Glutamatergic neuron (in vitro differentiated cells): Measurements from ENCODE around the gene HEATR5B. TPM values are rescaled to one million over a fixed set of nuclear protein-coding genes. Genes with fewer than 3 reads are reported as not detected.
A peak's percentile ranks its signal among the peaks of the same experiment; 100 is the strongest.

Experiments
- DNase-seq: peaks from one replicate; pipeline ENCODE4 v3.0.0; 2022
- H3K27ac Mint-ChIP-seq: one replicate; pipeline ENCODE4 v1.8.0; 2020; ENCODE audit warnings: mild to moderate bottlenecking, mixed read lengths, inconsistent platforms; ENCODE audit not compliant: unreplicated experiment
- H3K27me3 Mint-ChIP-seq: one replicate; pipeline ENCODE4 v1.8.0; 2020; ENCODE audit warnings: mild to moderate bottlenecking, moderate library complexity, mixed read lengths, inconsistent platforms; ENCODE audit not compliant: unreplicated experiment
- H3K36me3 Mint-ChIP-seq: one replicate; pipeline ENCODE4 v1.8.0; 2020; ENCODE audit warnings: mild to moderate bottlenecking, mixed read lengths, inconsistent platforms; ENCODE audit not compliant: unreplicated experiment
- H3K4me1 Mint-ChIP-seq: one replicate; pipeline ENCODE4 v1.8.0; 2020; ENCODE audit warnings: mild to moderate bottlenecking, low read depth, mixed read lengths, inconsistent platforms; ENCODE audit not compliant: unreplicated experiment
- H3K4me3 Mint-ChIP-seq: one replicate; pipeline ENCODE4 v1.8.0; 2020; ENCODE audit warnings: mild to moderate bottlenecking, mixed read lengths, inconsistent platforms; ENCODE audit not compliant: unreplicated experiment
- H3K9me3 Mint-ChIP-seq: one replicate; pipeline ENCODE4 v1.8.0; 2020; ENCODE audit warnings: mild to moderate bottlenecking, moderate library complexity, mixed read lengths, inconsistent platforms; ENCODE audit not compliant: unreplicated experiment
- long read RNA-seq: library from polyadenylated mRNA; unstranded; transcript quantifications from one replicate; pipeline ENCODE4 v2.0.0, GENCODE V29; 2020; ENCODE audit not compliant: unreplicated experiment
- total RNA-seq: library from RNA; stranded (reverse); fragmentation: NEBNext Ultra II Directional; extraction: Animal tissue kit (Norgen Biotek cat#: 25700); gene quantifications from one replicate; pipeline ENCODE4 v1.2.1, GENCODE V29; 2021; ENCODE audit not compliant: unreplicated experiment
- TF ChIP-seq, protein P1 (sequence below): fragments of 200-600 bp; sonication (generic); IDR thresholded peaks from one replicate; pipeline ENCODE4 v1.5.0; 2021; ENCODE audit not compliant: partially characterized antibody, unreplicated experiment

Gene HEATR5B
- 33.5 TPM for total RNA-seq
- long read RNA-seq, partial matches to known transcripts = 2 of 3 reads
- long read RNA-seq, other reads (novel, unspliced or antisense) = 1 of 3 reads

DNA sequence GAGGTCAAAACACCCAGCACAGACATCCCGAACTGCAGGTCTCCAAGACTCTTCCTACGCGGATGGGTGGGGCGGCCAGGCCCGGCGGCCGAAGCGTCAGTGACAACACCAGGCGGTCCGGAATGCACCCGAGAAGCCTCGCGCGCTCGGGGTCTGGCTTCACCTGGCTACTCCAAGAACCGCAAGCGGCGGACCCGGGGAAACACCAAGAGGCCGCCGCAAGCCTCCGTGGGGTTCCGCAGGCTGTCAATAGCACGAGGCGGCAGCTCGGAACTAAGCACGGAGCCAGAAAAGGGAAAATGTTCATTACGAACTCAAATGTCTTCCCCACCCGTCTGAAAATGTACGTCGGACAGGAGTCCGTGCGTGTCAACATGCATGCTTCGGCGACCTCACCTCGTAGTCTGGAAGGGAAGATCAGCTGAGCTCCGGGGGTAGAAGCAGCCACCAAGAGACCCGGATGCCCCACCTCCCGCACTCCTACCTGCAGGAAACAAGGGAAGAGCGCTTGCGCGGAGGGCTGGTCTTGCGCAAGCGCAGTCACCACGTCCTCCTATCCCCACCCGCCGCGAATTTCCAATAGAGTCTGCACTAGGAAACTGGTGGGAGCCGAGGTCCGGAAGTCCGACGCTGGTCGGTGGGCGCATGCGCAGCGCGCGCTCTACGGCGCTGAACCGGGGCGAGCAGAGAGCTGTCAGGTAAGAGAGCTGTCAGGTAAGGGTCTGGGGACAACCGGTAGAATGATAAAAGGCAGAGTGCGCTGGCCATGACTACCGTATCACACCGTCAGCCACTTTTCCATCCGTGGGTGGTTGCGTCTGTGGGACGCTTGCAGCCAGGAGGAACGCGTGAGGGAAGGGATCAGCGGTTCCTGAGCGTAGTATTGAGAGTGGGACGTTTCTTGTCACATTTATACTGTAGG lies at the start of gene HEATR5B, which contains the start of gene GPATCH11:
TSS of gene HEATR5B (minus strand) at position 500 of the 922 bp plus-strand sequence. CDS start 958 bp downstream, outside the sequence.
TSS of gene GPATCH11 (plus strand) at position 646 of the 922 bp plus-strand sequence. CDS start 3,864 bp downstream, outside the sequence.
- Mint-ChIP-seq H3K9me3 (peaks cover 2% of the 10 kb centered on the region), H3K4me1 (peaks cover 4% of the 10 kb centered on the region), H3K4me3 (no peak within 1 kb of the TSS), H3K36me3 (no peaks in the 10 kb centered on the region), H3K27me3 (no peaks in the 10 kb centered on the region), H3K27ac (no peak within 1 kb of the TSS)
- TF ChIP-seq, protein P1, sequence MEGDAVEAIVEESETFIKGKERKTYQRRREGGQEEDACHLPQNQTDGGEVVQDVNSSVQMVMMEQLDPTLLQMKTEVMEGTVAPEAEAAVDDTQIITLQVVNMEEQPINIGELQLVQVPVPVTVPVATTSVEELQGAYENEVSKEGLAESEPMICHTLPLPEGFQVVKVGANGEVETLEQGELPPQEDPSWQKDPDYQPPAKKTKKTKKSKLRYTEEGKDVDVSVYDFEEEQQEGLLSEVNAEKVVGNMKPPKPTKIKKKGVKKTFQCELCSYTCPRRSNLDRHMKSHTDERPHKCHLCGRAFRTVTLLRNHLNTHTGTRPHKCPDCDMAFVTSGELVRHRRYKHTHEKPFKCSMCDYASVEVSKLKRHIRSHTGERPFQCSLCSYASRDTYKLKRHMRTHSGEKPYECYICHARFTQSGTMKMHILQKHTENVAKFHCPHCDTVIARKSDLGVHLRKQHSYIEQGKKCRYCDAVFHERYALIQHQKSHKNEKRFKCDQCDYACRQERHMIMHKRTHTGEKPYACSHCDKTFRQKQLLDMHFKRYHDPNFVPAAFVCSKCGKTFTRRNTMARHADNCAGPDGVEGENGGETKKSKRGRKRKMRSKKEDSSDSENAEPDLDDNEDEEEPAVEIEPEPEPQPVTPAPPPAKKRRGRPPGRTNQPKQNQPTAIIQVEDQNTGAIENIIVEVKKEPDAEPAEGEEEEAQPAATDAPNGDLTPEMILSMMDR = no peak
- DNase-seq = peak; percentile 93

DNA sequence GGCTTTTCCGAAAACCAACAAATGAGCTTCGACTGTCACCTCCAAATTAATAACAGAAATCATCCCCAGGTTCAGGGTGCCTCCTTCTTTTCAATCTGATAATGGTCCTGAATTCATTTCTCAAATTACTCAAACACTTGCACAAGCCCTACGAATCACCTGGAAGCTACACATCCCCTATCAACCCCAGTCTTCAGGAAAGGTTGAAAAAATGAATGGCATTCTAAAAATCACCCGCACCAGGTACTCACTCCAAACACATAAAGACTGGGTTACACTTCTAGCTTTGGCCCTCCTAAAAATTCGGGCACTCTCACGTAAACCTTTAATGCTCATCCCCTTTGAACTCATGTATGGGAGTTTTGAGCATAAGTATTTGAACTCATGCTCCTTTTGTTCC lies 48.7 kb upstream of the HEATR5B start:
- Mint-ChIP-seq H3K27ac (no peak overlapping the region), H3K4me3 (no peak overlapping the region), H3K36me3 (no peaks in the 10 kb centered on the region), H3K4me1 (no peaks in the 10 kb centered on the region), H3K9me3 (peaks cover 4% of the 10 kb centered on the region), H3K27me3 (peaks cover 2% of the 10 kb centered on the region)
- TF ChIP-seq, protein P1 = no peak
- DNase-seq = no peak

DNA sequence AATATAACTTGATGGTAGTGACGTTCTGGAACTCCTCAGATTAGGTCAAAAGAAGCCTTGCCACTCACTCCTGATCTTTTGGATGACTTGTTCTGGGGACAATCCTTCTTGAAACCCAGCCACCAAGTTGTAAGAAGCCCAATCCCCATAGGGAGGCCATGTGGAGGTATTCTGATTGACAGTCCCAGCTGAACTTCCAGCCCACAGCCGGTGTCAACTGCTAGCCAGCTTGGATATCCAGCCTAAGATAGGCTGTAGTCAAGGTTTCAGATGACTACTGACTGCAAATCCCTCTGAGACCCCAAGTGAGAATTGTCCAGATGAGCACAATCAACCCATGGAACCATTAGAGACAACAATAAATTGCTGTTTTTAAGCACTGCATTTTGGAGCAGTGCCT lies 41.2 kb upstream of the HEATR5B start:
- H3K4me3 Mint-ChIP-seq = no peak overlapping the region
- no peak for DNase-seq
- H3K9me3 Mint-ChIP-seq = peaks cover 2% of the 10 kb centered on the region
- H3K4me1 Mint-ChIP-seq = no peaks in the 10 kb centered on the region
- TF ChIP-seq, protein P1 = no peak
- no peak overlapping the region for H3K27ac Mint-ChIP-seq
- no peaks in the 10 kb centered on the region for H3K27me3 Mint-ChIP-seq
- no peaks in the 10 kb centered on the region for H3K36me3 Mint-ChIP-seq

DNA sequence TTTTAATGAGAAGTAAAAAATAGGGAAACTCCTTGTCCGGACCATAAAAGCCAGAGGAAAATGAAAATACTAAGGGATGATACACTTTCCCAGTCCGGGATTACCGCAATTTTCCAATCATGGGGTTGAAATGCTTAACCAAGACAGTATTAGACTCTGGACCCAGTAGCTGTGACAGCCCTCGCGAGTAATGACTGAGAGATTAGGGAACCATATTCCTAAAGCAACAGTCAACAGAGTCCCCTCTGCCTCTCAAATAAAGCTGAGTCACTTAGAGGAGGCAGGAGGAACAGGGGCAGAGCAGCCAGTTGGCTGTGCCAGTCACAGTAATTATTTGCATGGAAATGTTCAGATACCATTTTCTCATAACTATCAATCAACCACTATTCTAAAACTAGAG lies 35.0 kb upstream of the HEATR5B start:
- Mint-ChIP-seq H3K27ac (no peak overlapping the region), H3K4me3 (no peak overlapping the region), H3K36me3 (no peaks in the 10 kb centered on the region), H3K9me3 (peaks cover 2% of the 10 kb centered on the region), H3K4me1 (no peaks in the 10 kb centered on the region), H3K27me3 (no peaks in the 10 kb centered on the region)
- TF ChIP-seq, protein P1 = no peak
- no peak for DNase-seq

DNA sequence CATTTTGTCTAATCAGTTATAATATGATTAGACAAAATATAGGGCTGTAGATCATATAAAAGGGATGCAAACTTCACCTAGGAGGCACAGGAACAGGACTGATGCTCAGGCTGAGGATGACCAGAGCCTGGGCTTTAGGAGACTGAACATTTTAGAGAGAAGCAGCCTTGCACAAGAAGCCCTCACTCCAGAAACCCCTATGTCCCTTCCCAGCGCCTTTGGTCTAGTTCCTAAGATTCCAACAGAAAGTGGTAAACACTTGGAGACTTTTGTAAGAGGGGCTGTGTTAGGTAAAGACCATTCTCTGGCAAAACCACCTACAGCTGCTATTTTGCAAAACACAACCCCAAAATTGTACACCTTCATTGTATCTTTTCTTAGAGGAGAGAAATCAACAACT lies 33.4 kb upstream of the HEATR5B start:
- no peaks in the 10 kb centered on the region for H3K4me1 Mint-ChIP-seq
- no peak overlapping the region for H3K4me3 Mint-ChIP-seq
- H3K36me3 Mint-ChIP-seq = no peaks in the 10 kb centered on the region
- no peak overlapping the region for H3K27ac Mint-ChIP-seq
- H3K27me3 Mint-ChIP-seq = no peaks in the 10 kb centered on the region
- peaks cover under 1% of the 10 kb centered on the region for H3K9me3 Mint-ChIP-seq
- DNase-seq = no peak
- TF ChIP-seq, protein P1 = no peak
